Ovary (tissue), 9 donors: ENCODE measurements around the gene APOA1. TPM values are rescaled to one million over a fixed set of nuclear protein-coding genes. Genes with fewer than 3 reads are reported as not detected.

ENCODE experiments used
- DNase-seq, 5 donors: peaks; one replicate each; pipeline ENCODE4 v3.0.0-alpha.2; 2019 to 2020
- H3K27ac ChIP-seq, 2 donors: fragments of 200-600 bp; one replicate each; pipeline versions ENCODE4 v1.5.1 to v1.8.0; 2019 to 2022
- H3K27me3 ChIP-seq: fragments of 200-600 bp; one replicate; pipeline ENCODE4 v1.8.0; 2022
- H3K36me3 ChIP-seq: fragments of 200-600 bp; sonication (generic); one replicate; pipeline ENCODE4 v1.5.1; 2019
- H3K4me1 ChIP-seq: one replicate; pipeline ENCODE4 v1.8.1; 2013; ENCODE audit warnings: mild to moderate bottlenecking, moderate library complexity; ENCODE audit not compliant: insufficient read depth
- H3K4me3 ChIP-seq: fragments of 200-600 bp; sonication (generic); one replicate; pipeline ENCODE4 v1.5.1; 2017
- H3K9me3 ChIP-seq, 2 donors: fragments of 200-600 bp in 1 of 2; sonication (generic) in 1 of 2; one replicate each; pipeline versions ENCODE4 v1.5.1 to v1.8.1; 2013 to 2019; ENCODE audit warnings: mild to moderate bottlenecking in 1 of 2, moderate library complexity in 1 of 2
- EP300 ChIP-seq: sonication (generic); formaldehyde crosslinking; IDR thresholded peaks from one replicate; pipeline ENCODE4 v1.6.1; 2017; ENCODE audit warnings: antibody characterized with exemption
- POLR2A ChIP-seq: fragments of 450-650 bp; IDR thresholded peaks from one replicate; pipeline ENCODE4 v1.6.1; 2017; ENCODE audit warnings: antibody characterized with exemption, mild to moderate bottlenecking, moderate library complexity
- WGBS, 3 donors: extraction: QIAGEN DNeasy Blood & Tissue Kit in 1 of 3; methylation state at CpG; one replicate each; pipeline versions ENCODE4 v1.1.5 to v1.1.7; 2013 to 2017; 5-methylcytosine and 5-hydroxymethylcytosine counted together
- intact Hi-C, 4 donors: fragments of 100-400 bp; cut with DNase I; formaldehyde crosslinking; loops; one replicate each; pipeline versions ENCODE4 v1.11.0 to v1.15.1; 2022 to 2023
- polyA plus RNA-seq, 2 donors: library from polyadenylated mRNA; stranded (reverse); fragments of 200-250 nt in 1 of 2; fragments of 350-450 nt in 1 of 2; fragmentation: Illumina TruSeq in 1 of 2; extraction: RNeasy Lipid Tissue Mini Kit (QIAGEN cat#74804) in 1 of 2; gene quantifications; one replicate each; pipeline ENCODE4 v1.2.3, GENCODE V29; 2013 to 2014
- total RNA-seq, 7 donors: library from RNA; depleted of rRNA in 2 of 7; stranded (reverse); fragments of >200 nt in 2 of 7; fragmentation: NEBNext Ultra II Directional in 3 of 7; extraction: Animal tissue kit (Norgen Biotek cat#: 25700) in 3 of 7; gene quantifications; one replicate each; pipeline versions ENCODE4 v1.1.0 to v1.2.4, GENCODE V29; 2016 to 2023
- TF ChIP-seq, protein P1 (sequence below), 3 donors: fragments of 450-650 bp in 2 of 3; fragments of 200-600 bp in 1 of 3; IDR thresholded peaks; one replicate each; pipeline versions ENCODE4 v1.5.1 to v1.8.0; 2016 to 2022; ENCODE audit warnings: antibody characterized with exemption in 3 of 3, mild to moderate bottlenecking in 1 of 3
- donor health status: DM: no; HTN: no; CAD: no; lungs with moderate emphysema.
- donor health status: DM: no; HTN: no; CAD: no.
- donor health status: Bipolar disorder and iron deficiency.
- donor health status: DM: yes; HTN: yes; CAD: no.
- donor health status: DM: no; HTN: no; CAD: no.
- donor health status: DM: yes; HTN: yes; CAD: no.

The APOA1 gene
- total and polyA plus RNA-seq, 9 donors = 5.3 to 42.8 (median 19.0) TPM

DNA sequence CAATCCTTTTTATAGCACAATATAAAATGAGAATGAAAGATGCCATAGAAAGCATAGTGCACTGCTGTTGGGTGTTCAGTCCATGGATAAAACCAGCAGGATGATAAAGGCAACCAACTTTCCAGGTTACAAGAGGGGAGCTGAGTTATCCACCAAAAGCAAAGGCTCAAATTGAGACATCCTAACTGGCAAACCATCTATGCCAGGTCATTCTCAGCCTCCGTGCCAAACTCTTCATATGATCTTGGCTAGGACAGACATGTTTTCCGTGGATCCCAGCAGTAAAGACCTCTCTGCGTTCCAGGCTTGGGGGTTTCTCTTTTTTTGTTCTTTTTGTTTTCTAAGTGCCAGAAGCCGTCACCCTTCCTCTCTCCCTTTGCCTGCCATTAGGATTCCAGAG, 7.3 kb upstream of the APOA1 start:
- Histone ChIP-seq H3K4me3 (no peak overlapping the region), H3K4me1 (peaks cover 10% of the 10 kb centered on the region), H3K27me3 (no peaks in the 10 kb centered on the region), H3K36me3 (no peaks in the 10 kb centered on the region), H3K9me3 (no peaks in the 10 kb centered on the region), H3K27ac (no peak overlapping the region)
- WGBS, 3 donors = 85 to 90% (median 89%) methylated on average over 4 of the region's 4 CpGs
- TF ChIP-seq, protein P1, sequence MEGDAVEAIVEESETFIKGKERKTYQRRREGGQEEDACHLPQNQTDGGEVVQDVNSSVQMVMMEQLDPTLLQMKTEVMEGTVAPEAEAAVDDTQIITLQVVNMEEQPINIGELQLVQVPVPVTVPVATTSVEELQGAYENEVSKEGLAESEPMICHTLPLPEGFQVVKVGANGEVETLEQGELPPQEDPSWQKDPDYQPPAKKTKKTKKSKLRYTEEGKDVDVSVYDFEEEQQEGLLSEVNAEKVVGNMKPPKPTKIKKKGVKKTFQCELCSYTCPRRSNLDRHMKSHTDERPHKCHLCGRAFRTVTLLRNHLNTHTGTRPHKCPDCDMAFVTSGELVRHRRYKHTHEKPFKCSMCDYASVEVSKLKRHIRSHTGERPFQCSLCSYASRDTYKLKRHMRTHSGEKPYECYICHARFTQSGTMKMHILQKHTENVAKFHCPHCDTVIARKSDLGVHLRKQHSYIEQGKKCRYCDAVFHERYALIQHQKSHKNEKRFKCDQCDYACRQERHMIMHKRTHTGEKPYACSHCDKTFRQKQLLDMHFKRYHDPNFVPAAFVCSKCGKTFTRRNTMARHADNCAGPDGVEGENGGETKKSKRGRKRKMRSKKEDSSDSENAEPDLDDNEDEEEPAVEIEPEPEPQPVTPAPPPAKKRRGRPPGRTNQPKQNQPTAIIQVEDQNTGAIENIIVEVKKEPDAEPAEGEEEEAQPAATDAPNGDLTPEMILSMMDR (IDR thresholded peaks at IDR 0.05) = no peak
- no peak for TF ChIP-seq EP300
- TF ChIP-seq POLR2A = no peak
- no peak for DNase-seq
- intact Hi-C loops = no loop called here

DNA sequence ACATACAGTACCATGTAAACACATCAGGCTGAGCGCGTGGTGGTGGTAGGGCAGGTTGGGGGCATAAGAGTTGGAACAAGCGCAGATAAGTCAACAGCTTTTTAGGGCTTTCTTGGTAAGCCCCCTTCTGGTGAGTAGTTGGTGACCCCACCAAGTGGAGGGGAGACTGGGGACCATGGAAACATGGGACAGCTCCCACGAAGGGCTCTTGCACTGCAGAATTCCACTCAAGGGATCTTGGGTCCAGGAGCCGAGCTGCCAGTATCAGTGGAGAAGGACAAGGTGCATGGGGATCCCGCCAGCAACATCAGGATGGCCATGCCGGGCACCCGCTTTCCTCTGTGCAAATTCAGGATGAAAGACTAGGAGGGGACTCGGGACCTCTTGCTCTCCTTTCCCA, 6.2 kb upstream of the APOA1 start:
- no peaks in the 10 kb centered on the region for H3K36me3 ChIP-seq
- 93 to 97% (median 93%) methylated on average over 9 of the region's 9 CpGs for WGBS, 3 donors
- DNase-seq = peak in 2 of 5 donors; percentile 12 to 15

DNA sequence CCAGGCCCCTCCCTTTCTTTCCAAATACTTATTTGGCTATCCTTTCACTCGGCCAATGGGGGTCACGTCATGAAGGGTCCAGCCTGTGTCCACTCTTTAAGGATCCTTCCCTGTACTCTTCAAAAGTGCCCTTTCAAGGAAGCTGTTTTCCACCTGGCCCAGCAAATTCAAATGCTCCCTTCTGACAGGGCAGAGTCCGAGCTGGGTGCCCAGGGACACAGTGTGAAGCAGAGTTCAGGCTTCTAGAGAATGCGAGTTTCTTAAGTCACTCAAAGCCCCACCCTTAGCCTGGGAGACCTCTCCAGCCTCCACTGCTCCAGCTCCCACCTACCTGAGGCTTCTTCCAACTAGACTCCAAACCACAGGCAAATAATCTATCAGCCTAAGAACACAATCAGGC, 5.5 kb upstream of the APOA1 start:
- Histone ChIP-seq H3K4me3 (no peak overlapping the region), H3K27ac (no peak overlapping the region), H3K27me3 (no peaks in the 10 kb centered on the region), H3K36me3 (no peaks in the 10 kb centered on the region), H3K9me3 (no peaks in the 10 kb centered on the region), H3K4me1 (peaks cover 9% of the 10 kb centered on the region)
- peak in 2 of 5 donors; percentile 16 to 23 for DNase-seq
- WGBS, 3 donors = 80 to 92% (median 80%) methylated on average over 4 of the region's 4 CpGs
- TF ChIP-seq, protein P1 (IDR thresholded peaks at IDR 0.05) = no peak
- TF ChIP-seq POLR2A (no peak), EP300 (no peak)
- intact Hi-C loops = no loop called here

More for the DNA sequence above, 6.2 kb upstream of the APOA1 start:
- TF ChIP-seq POLR2A = no peak
- TF ChIP-seq EP300 = no peak
- TF ChIP-seq, protein P1 (IDR thresholded peaks at IDR 0.05) = no peak
- Histone ChIP-seq H3K27me3 (no peaks in the 10 kb centered on the region), H3K4me3 (no peak overlapping the region), H3K9me3 (no peaks in the 10 kb centered on the region), H3K4me1 (peaks cover 9% of the 10 kb centered on the region), H3K27ac (no peak overlapping the region)
- intact Hi-C loops = no loop called here

DNA sequence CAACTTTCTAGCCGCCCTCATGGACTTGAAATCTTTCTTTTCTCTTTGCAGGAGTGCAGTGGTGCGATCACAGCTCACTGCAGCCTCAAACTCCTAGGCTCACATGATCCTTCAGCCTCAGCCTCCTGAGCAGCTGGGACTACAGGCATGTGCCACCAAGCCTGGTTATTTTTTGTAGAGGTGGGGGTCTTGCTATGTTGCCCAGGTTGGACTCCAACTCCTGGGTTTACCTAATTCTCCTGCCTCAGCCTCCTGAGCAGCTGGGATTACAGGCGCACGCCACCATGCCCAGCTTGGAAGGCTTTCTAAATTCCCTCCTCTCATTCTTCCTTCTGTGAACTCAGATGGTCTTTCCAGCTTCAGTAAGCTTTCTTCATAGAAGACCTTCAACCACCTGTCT, 4.7 kb upstream of the APOA1 start:
- Histone ChIP-seq H3K36me3 (no peaks in the 10 kb centered on the region), H3K4me1 (peaks cover 17% of the 10 kb centered on the region), H3K27me3 (no peaks in the 10 kb centered on the region), H3K4me3 (no peak overlapping the region), H3K27ac (no peak overlapping the region), H3K9me3 (no peaks in the 10 kb centered on the region)
- TF ChIP-seq EP300 (no peak), POLR2A (no peak)
- TF ChIP-seq, protein P1 (IDR thresholded peaks at IDR 0.05) = no peak
- intact Hi-C loops = no loop called here
- DNase-seq = no peak
- 97 to 100% (median 97%) methylated on average over 4 of the region's 4 CpGs for WGBS, 3 donors
